Smooth muscle cell (in vitro differentiated cells): ENCODE data around the gene SLC9A9. TPM values are rescaled to one million over a fixed set of nuclear protein-coding genes. Genes with fewer than 3 reads are reported as not detected.

ENCODE experiments used
- DNase-seq: peaks from one replicate; lab custom pipeline; 2025; ENCODE audit not compliant: unreplicated experiment; lab: John Stamatoyannopoulos, UW
- H2AFZ ChIP-seq: fragments of 200-600 bp; sonication (generic); 2 replicates; pipeline ENCODE4 v1.6.0; 2016; ENCODE audit warnings: antibody characterized with exemption, low read depth, mild to moderate bottlenecking
- H3F3A ChIP-seq: fragments of 200-600 bp; sonication (generic); 2 replicates; pipeline ENCODE4 v1.6.0; 2017; ENCODE audit warnings: antibody characterized with exemption, low read depth
- H3K27ac ChIP-seq: fragments of 200-600 bp; sonication (generic); 2 replicates; pipeline ENCODE4 v1.5.1; 2016; ENCODE audit warnings: low read depth, mild to moderate bottlenecking
- H3K27me3 ChIP-seq: fragments of 200-600 bp; sonication (generic); 2 replicates; pipeline ENCODE4 v1.6.1; 2016; ENCODE audit warnings: low read depth, mild to moderate bottlenecking
- H3K36me3 ChIP-seq: fragments of 200-600 bp; sonication (generic); 2 replicates; pipeline ENCODE4 v1.5.1; 2016; ENCODE audit warnings: low read depth
- H3K4me1 ChIP-seq: fragments of 200-600 bp; sonication (generic); 2 replicates; pipeline ENCODE4 v1.5.1; 2016; ENCODE audit warnings: low read depth
- H3K4me2 ChIP-seq: fragments of 200-600 bp; sonication (generic); 2 replicates; pipeline ENCODE4 v1.6.0; 2016; ENCODE audit warnings: mild to moderate bottlenecking
- H3K4me3 ChIP-seq: fragments of 200-600 bp; sonication (generic); 2 replicates; pipeline ENCODE4 v1.5.1; 2016; ENCODE audit warnings: mild to moderate bottlenecking
- H3K79me2 ChIP-seq: fragments of 200-600 bp; sonication (generic); 2 replicates; pipeline ENCODE4 v1.6.0; 2016; ENCODE audit warnings: low read depth, mild to moderate bottlenecking
- H3K9ac ChIP-seq: fragments of 200-600 bp; sonication (generic); 2 replicates; pipeline ENCODE4 v1.6.0; 2016; ENCODE audit warnings: low read depth
- H3K9me3 ChIP-seq: fragments of 200-600 bp; sonication (generic); replicated peaks from 2 replicates; pipeline ENCODE4 v1.5.1; 2016; ENCODE audit warnings: low read depth
- H4K20me1 ChIP-seq: fragments of 200-600 bp; sonication (generic); 2 replicates; pipeline ENCODE4 v1.6.0; 2016; ENCODE audit warnings: low read depth
- CTCF ChIP-seq: fragments of 200-600 bp; sonication (generic); IDR thresholded peaks from 2 replicates; pipeline ENCODE4 v1.5.1; 2017; ENCODE audit warnings: borderline replicate concordance, mild to moderate bottlenecking, antibody characterized with exemption; ENCODE audit not compliant: insufficient read depth, poor library complexity, severe bottlenecking
- WGBS: methylation state at CpG from one replicate; pipeline ENCODE4 v1.1.7; 2016; ENCODE audit warnings: low lambda C conversion rate; 5-methylcytosine and 5-hydroxymethylcytosine counted together
- polyA plus RNA-seq: library from polyadenylated mRNA; unstranded; fragments of >200 nt; fragmentation: Nextera tagmentation; extraction: Ambion mirVana; gene quantifications from 2 replicates; pipeline ENCODE4 v1.2.1, GENCODE V29; 2016
- total RNA-seq: library from RNA; depleted of rRNA; stranded (reverse); fragments of >200 nt; gene quantifications from 2 replicates; pipeline ENCODE4 v1.2.3, GENCODE V29; 2014

SLC9A9 gene
- total and polyA plus RNA-seq, 2 experiments from 2014 or later: 4.0 to 8.9 TPM

GRCh38 chr3:143413372-143413771, 434.9 kb downstream of the SLC9A9 start:
- no peaks in the 10 kb centered on the region for H3K27me3 ChIP-seq
- no peak for TF ChIP-seq CTCF
- no peaks in the 10 kb centered on the region for H3F3A ChIP-seq
- H3K4me2 ChIP-seq: no peak overlapping the region
- H3K27ac ChIP-seq: no peak overlapping the region
- H3K4me3 ChIP-seq: no peak overlapping the region
- no peaks in the 10 kb centered on the region for H4K20me1 ChIP-seq
- H3K36me3 ChIP-seq: no peaks in the 10 kb centered on the region
- no peak overlapping the region for H2AFZ ChIP-seq
- no peaks in the 10 kb centered on the region for H3K9me3 ChIP-seq
- no peak for DNase-seq
- H3K4me1 ChIP-seq: peaks cover 4% of the 10 kb centered on the region
- 93% methylated on average over 4 of the region's 4 CpGs for WGBS
- H3K79me2 ChIP-seq: no peaks in the 10 kb centered on the region
- no peak overlapping the region for H3K9ac ChIP-seq

- Histone ChIP-seq H4K20me1 (no peaks in the 10 kb centered on the region), H3F3A (no peaks in the 10 kb centered on the region), H3K4me3 (no peak overlapping the region), H3K27ac (no peak overlapping the region), H3K9me3 (no peaks in the 10 kb centered on the region), H3K9ac (no peak overlapping the region), H3K4me1 (peaks cover 4% of the 10 kb centered on the region), H3K27me3 (no peaks in the 10 kb centered on the region), H2AFZ (no peak overlapping the region), H3K36me3 (no peaks in the 10 kb centered on the region), H3K79me2 (no peaks in the 10 kb centered on the region), H3K4me2 (no peak overlapping the region)
- TF ChIP-seq CTCF: no peak
- 91% methylated on average over 3 of the region's 3 CpGs for WGBS
- no peak for DNase-seq
These were observed 436.2 kb downstream of the SLC9A9 start for GRCh38 chr3:143412084-143412483.

- no peak for TF ChIP-seq CTCF
- H3K9ac ChIP-seq: no peak overlapping the region
- no peaks in the 10 kb centered on the region for H3K36me3 ChIP-seq
- H3K79me2 ChIP-seq: no peaks in the 10 kb centered on the region
- no peak overlapping the region for H2AFZ ChIP-seq
- no peaks in the 10 kb centered on the region for H3F3A ChIP-seq
- H3K4me3 ChIP-seq: no peak overlapping the region
- H3K9me3 ChIP-seq: no peaks in the 10 kb centered on the region
- H3K4me1 ChIP-seq: peaks cover 4% of the 10 kb centered on the region
- H3K27ac ChIP-seq: no peak overlapping the region
- DNase-seq: no peak
- WGBS: 72% methylated on average over 1 of the region's 1 CpG
- no peaks in the 10 kb centered on the region for H4K20me1 ChIP-seq
- H3K27me3 ChIP-seq: no peaks in the 10 kb centered on the region
- no peak overlapping the region for H3K4me2 ChIP-seq
These were observed 438.0 kb downstream of the SLC9A9 start for GRCh38 chr3:143410259-143410658.

GRCh38 chr3:143408771-143409170, 439.5 kb downstream of the SLC9A9 start:
- Histone ChIP-seq H3K36me3 (no peaks in the 10 kb centered on the region), H3K4me3 (no peak overlapping the region), H3K4me2 (no peak overlapping the region), H3K9ac (no peak overlapping the region), H4K20me1 (no peaks in the 10 kb centered on the region), H3K9me3 (no peaks in the 10 kb centered on the region), H2AFZ (no peak overlapping the region), H3K27ac (no peak overlapping the region), H3K79me2 (no peaks in the 10 kb centered on the region), H3K27me3 (no peaks in the 10 kb centered on the region), H3F3A (no peaks in the 10 kb centered on the region), H3K4me1 (peaks cover 4% of the 10 kb centered on the region)
- no peak for TF ChIP-seq CTCF
- DNase-seq: no peak
- WGBS: 98% methylated on average over 3 of the region's 3 CpGs
